ENCODE data around the gene MYO5A. TPM values are rescaled to one million over a fixed set of nuclear protein-coding genes. Genes with fewer than 3 reads are reported as not detected.

Gene MYO5A
- total RNA-seq, 1 experiment from 2014 or later, result 61.1 TPM

GRCh38 chr15:52338891-52339290, 189.8 kb downstream of the MYO5A start:
- Histone ChIP-seq H3K4me3 (ENCODE audit: low read depth in 2 of 2, low read length in 2 of 2) (no peak overlapping the region), H3K4me1 (ENCODE audit: control insufficient read depth, insufficient read depth, low read length) (peaks cover 24% of the 10 kb centered on the region), H3K36me3 (ENCODE audit: control insufficient read depth, insufficient read depth, low read length) (no peaks in the 10 kb centered on the region), H3K27me3 (ENCODE audit: control insufficient read depth, insufficient read depth, low read length) (no peaks in the 10 kb centered on the region), H3K27ac (ENCODE audit: low read length) (no peak overlapping the region), H3K9me3 (ENCODE audit: control insufficient read depth, insufficient read depth, low read depth, low read length) (no peaks in the 10 kb centered on the region)
- intact Hi-C loops (cut with micrococcal nuclease; ENCODE audit: unreplicated experiment), result loop anchor here (10.0 kb wide), 2 partner anchors 84 to 186 kb away; partner anchors contain the start of gene MYO5A
- BruUV-seq (replicated peaks), result no TSS peak
- ATAC-seq, result no peak
- ChIA-PET POLR2A (interaction anchor here (0.6 kb wide), 1 partner anchor 282 kb away, joined by 3 read pairs; no protein-coding TSS in a partner anchor), CTCF (no interaction called here)
- DNase-seq (ENCODE audit: low read depth, low spot score), result no peak
- TF ChIP-seq REST (IDR thresholded peaks at IDR 0.05; ENCODE audit: insufficient read depth in 1 of 2, low read depth in 2 of 2, low read length in 1 of 2) (no peak), SIN3A (IDR thresholded peaks at IDR 0.05; ENCODE audit: borderline replicate concordance, insufficient read depth, low read depth, low read length) (no peak), TCF7L2 (IDR thresholded peaks at IDR 0.05; ENCODE audit: low read depth, low read length) (no peak), CTCF (IDR thresholded peaks at IDR 0.05) (no peak), POLR2AphosphoS5 (IDR thresholded peaks at IDR 0.05; ENCODE audit: low read depth, low read length) (no peak)
- in situ Hi-C loops (cut with HindIII; ENCODE audit: low pct_unique_long_range_greater_than_20kb, low sequenced_read_pairs), result no loop called here

GRCh38 chr15:52338058-52338457, 190.6 kb downstream of the MYO5A start:
- no peak overlapping the region for H3K27ac ChIP-seq (ENCODE audit: low read length)
- no TSS peak for BruUV-seq (replicated peaks)
- peaks cover 24% of the 10 kb centered on the region for H3K4me1 ChIP-seq (ENCODE audit: control insufficient read depth, insufficient read depth, low read length)
- intact Hi-C loops (cut with micrococcal nuclease; ENCODE audit: unreplicated experiment), result loop anchor here (10.0 kb wide), 2 partner anchors 83 to 187 kb away; partner anchors contain the start of gene MYO5A
- H3K9me3 ChIP-seq (ENCODE audit: control insufficient read depth, insufficient read depth, low read depth, low read length), result no peaks in the 10 kb centered on the region
- H3K27me3 ChIP-seq (ENCODE audit: control insufficient read depth, insufficient read depth, low read length), result no peaks in the 10 kb centered on the region
- ATAC-seq (no peak), DNase-seq (ENCODE audit: low read depth, low spot score) (no peak)
- ChIA-PET POLR2A (no interaction called here), CTCF (no interaction called here)
- in situ Hi-C loops (cut with HindIII; ENCODE audit: low pct_unique_long_range_greater_than_20kb, low sequenced_read_pairs), result no loop called here
- TF ChIP-seq SIN3A (IDR thresholded peaks at IDR 0.05; ENCODE audit: borderline replicate concordance, insufficient read depth, low read depth, low read length) (no peak), CTCF (IDR thresholded peaks at IDR 0.05) (no peak), REST (IDR thresholded peaks at IDR 0.05; ENCODE audit: insufficient read depth in 1 of 2, low read depth in 2 of 2, low read length in 1 of 2) (no peak), POLR2AphosphoS5 (IDR thresholded peaks at IDR 0.05; ENCODE audit: low read depth, low read length) (no peak), TCF7L2 (IDR thresholded peaks at IDR 0.05; ENCODE audit: low read depth, low read length) (no peak)
- no peak overlapping the region for H3K4me3 ChIP-seq (ENCODE audit: low read depth in 2 of 2, low read length in 2 of 2)
- H3K36me3 ChIP-seq (ENCODE audit: control insufficient read depth, insufficient read depth, low read length), result no peaks in the 10 kb centered on the region; the same call in 1 of the 2 replicates
